HEK293 (cell line): Measurements from ENCODE around the gene CPT1C.

Source experiments
- BCL11A ChIP-seq: fragments of 450-650 bp; formaldehyde crosslinking; IDR thresholded peaks from 2 replicates; pipeline ENCODE4 v1.5.1; 2016; ENCODE audit warnings: low read depth, missing biosample characterization, missing genetic modification characterization
- FEZF1 ChIP-seq: fragments of 450-650 bp; formaldehyde crosslinking; IDR thresholded peaks from 2 replicates; pipeline ENCODE4 v1.5.1; 2016; ENCODE audit warnings: missing biosample characterization, missing genetic modification characterization
- INSM2 ChIP-seq: fragments of 450-650 bp; formaldehyde crosslinking; IDR thresholded peaks from 2 replicates; pipeline ENCODE4 v1.5.1; 2016; ENCODE audit warnings: missing biosample characterization, missing genetic modification characterization
- MZF1 ChIP-seq: fragments of 450-650 bp; formaldehyde crosslinking; IDR thresholded peaks from 2 replicates; pipeline ENCODE4 v1.5.1; 2017; ENCODE audit warnings: missing biosample characterization, missing genetic modification characterization, borderline replicate concordance
- OVOL3 ChIP-seq: fragments of 450-650 bp; formaldehyde crosslinking; IDR thresholded peaks from 2 replicates; pipeline ENCODE4 v1.5.1; 2016; ENCODE audit warnings: missing biosample characterization, missing genetic modification characterization
- PATZ1 ChIP-seq: fragments of 450-650 bp; formaldehyde crosslinking; IDR thresholded peaks from 2 replicates; pipeline ENCODE4 v1.5.1; 2016; ENCODE audit warnings: missing biosample characterization, missing genetic modification characterization
- PRDM10 ChIP-seq: fragments of 450-650 bp; formaldehyde crosslinking; IDR thresholded peaks from 2 replicates; pipeline ENCODE4 v1.5.1; 2016; ENCODE audit warnings: missing biosample characterization, missing genetic modification characterization
- PRDM4 ChIP-seq: fragments of 450-650 bp; formaldehyde crosslinking; IDR thresholded peaks from 2 replicates; pipeline ENCODE4 v1.5.1; 2017; ENCODE audit warnings: missing biosample characterization, missing genetic modification characterization
- ZBTB49 ChIP-seq: fragments of 450-650 bp; formaldehyde crosslinking; IDR thresholded peaks from 2 replicates; pipeline ENCODE4 v1.5.1; 2016; ENCODE audit warnings: missing biosample characterization, missing genetic modification characterization, low read depth
- ZFP37 ChIP-seq: fragments of 450-650 bp; formaldehyde crosslinking; IDR thresholded peaks from 2 replicates; pipeline ENCODE4 v1.5.1; 2016; ENCODE audit warnings: missing biosample characterization, missing genetic modification characterization
- ZNF114 ChIP-seq: fragments of 450-650 bp; formaldehyde crosslinking; IDR thresholded peaks from 2 replicates; pipeline ENCODE4 v1.5.0; 2017; ENCODE audit warnings: missing biosample characterization, missing genetic modification characterization
- ZNF121 ChIP-seq: fragments of 450-650 bp; formaldehyde crosslinking; IDR thresholded peaks from 2 replicates; pipeline ENCODE4 v1.5.1; 2016; ENCODE audit warnings: missing biosample characterization, missing genetic modification characterization
- ZNF133 ChIP-seq: fragments of 450-650 bp; formaldehyde crosslinking; IDR thresholded peaks from 2 replicates; pipeline ENCODE4 v1.5.1; 2016; ENCODE audit warnings: missing biosample characterization, missing genetic modification characterization
- ZNF221 ChIP-seq: fragments of 450-650 bp; formaldehyde crosslinking; IDR thresholded peaks from 2 replicates; pipeline ENCODE4 v1.5.1; 2017; ENCODE audit warnings: missing biosample characterization, missing genetic modification characterization, borderline replicate concordance
- ZNF292 ChIP-seq: fragments of 450-650 bp; formaldehyde crosslinking; IDR thresholded peaks from 2 replicates; pipeline ENCODE4 v1.5.1; 2016; ENCODE audit warnings: low read depth, missing biosample characterization, missing genetic modification characterization, borderline replicate concordance
- ZNF433 ChIP-seq: fragments of 450-650 bp; formaldehyde crosslinking; IDR thresholded peaks from 2 replicates; pipeline ENCODE4 v1.5.1; 2016; ENCODE audit warnings: missing biosample characterization, missing genetic modification characterization, low read depth
- ZNF529 ChIP-seq: fragments of 450-650 bp; formaldehyde crosslinking; IDR thresholded peaks from 2 replicates; pipeline ENCODE4 v1.5.1; 2017; ENCODE audit warnings: missing genetic modification characterization, missing biosample characterization; ENCODE audit not compliant: insufficient replicate concordance
- ZNF645 ChIP-seq: fragments of 450-650 bp; formaldehyde crosslinking; IDR thresholded peaks from 2 replicates; pipeline ENCODE4; 2016; ENCODE audit warnings: missing biosample characterization, missing genetic modification characterization
- ZNF660 ChIP-seq: fragments of 450-650 bp; IDR thresholded peaks from 2 replicates; pipeline ENCODE4 v1.5.1; 2018; ENCODE audit warnings: missing biosample characterization, mild to moderate bottlenecking, missing genetic modification characterization
- ZNF837 ChIP-seq: fragments of 450-650 bp; formaldehyde crosslinking; IDR thresholded peaks from 2 replicates; pipeline ENCODE4 v1.5.1; 2016; ENCODE audit warnings: missing biosample characterization, missing genetic modification characterization
- ZSCAN23 ChIP-seq: fragments of 450-650 bp; formaldehyde crosslinking; IDR thresholded peaks from 2 replicates; pipeline ENCODE4 v1.5.1; 2016; ENCODE audit warnings: missing biosample characterization, missing genetic modification characterization

The CPT1C gene

GRCh38 chr19:49687566-49688316 lies 3.2 kb upstream of the CPT1C start (continued):
- TF ChIP-seq PRDM4 (tag by site-specific recombination), result peak; percentile 93
- TF ChIP-seq BCL11A, result no peak
- no peak for TF ChIP-seq ZNF660 (tag by site-specific recombination)
- no peak for TF ChIP-seq OVOL3 (tag by site-specific recombination)
- no peak for TF ChIP-seq INSM2 (tag by site-specific recombination)
- peak; percentile 54; the same call in 1 of the 2 replicates for TF ChIP-seq PATZ1 (tag by site-specific recombination)
- no peak for TF ChIP-seq ZNF292 (tag by site-specific recombination)
- no peak for TF ChIP-seq ZBTB49 (tag by site-specific recombination)
- TF ChIP-seq FEZF1 (tag by site-specific recombination), result no peak
- TF ChIP-seq ZFP37 (tag by site-specific recombination), result no peak
- no peak for TF ChIP-seq ZNF645 (tag by site-specific recombination)
- TF ChIP-seq ZNF133 (tag by site-specific recombination), result no peak
- TF ChIP-seq ZNF837 (tag by site-specific recombination), result no peak
- no peak for TF ChIP-seq ZNF114
- TF ChIP-seq ZSCAN23 (tag by site-specific recombination), result no peak
- no peak for TF ChIP-seq MZF1 (tag by site-specific recombination)
- TF ChIP-seq ZNF433 (tag by site-specific recombination), result no peak
- TF ChIP-seq PRDM10, result peak; percentile 39
- TF ChIP-seq ZNF121 (tag by site-specific recombination), result no peak
- no peak for TF ChIP-seq ZNF221 (tag by site-specific recombination)
- TF ChIP-seq ZNF529 (tag by site-specific recombination), result no peak
